Activated CD4-positive, alpha-beta T cell treated with anti-CD3 and anti-CD28 coated beads, Interleukin-2, amount 50 U/mL, for 16 hours (primary cell): ENCODE measurements around the gene FOXP1.

ENCODE experiments used
- DNase-seq: peaks from one replicate; pipeline ENCODE4 v3.0.0-alpha.2; 2020

The FOXP1 gene

DNA sequence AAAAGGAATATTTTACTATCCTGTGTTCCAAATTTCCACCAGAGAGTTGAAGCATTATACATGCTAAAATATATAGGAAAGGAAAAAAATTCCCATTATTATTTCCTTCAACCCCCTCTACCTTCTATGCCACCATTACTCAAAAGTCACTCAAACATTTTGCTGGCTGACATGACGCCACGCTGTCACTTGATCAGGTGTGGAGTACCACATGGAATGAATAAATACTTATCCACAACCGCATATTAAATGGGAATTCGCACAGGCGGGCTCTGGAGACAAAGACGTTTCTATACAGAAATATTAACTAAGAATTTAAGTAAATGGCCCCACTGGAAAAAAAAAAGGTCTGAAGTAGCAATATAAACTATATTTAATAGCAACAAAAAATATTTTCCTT lies 266.4 kb downstream of the FOXP1 start:
- DNase-seq = no peak

DNA sequence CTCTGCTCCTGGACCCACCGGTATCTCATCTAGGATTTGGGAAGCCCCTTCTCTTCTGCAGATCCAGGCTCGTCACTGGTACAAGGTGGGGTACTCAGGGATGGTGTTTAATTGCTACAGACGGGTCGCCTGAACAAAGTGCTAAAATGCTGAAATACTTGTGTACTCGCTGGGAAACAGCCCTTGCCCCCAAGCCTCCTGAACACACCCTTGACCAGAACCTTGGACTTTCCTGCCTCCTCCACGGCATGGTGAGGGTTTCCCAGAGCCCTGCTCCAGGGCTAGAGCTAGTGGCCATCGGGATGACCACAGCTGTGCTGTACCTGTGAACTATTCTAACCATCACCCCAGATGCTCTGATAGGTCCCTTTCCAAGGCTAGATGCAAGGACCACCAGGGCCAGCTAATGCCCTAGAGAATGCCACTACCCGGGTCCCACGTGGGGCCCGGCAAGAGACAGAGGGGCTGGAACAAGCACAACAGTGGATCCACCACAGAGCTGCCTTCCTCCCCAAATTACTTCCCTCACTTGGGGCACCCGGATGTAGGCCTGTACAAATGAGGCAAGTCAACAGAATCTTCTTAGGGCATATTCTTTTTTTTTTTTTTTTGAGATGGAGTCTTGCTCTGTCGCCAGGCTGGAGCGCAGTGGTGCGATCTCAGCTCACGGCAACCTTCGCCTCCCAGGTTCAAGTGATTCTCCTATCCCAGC lies 267.3 kb downstream of the FOXP1 start:
- no peak for DNase-seq

DNA sequence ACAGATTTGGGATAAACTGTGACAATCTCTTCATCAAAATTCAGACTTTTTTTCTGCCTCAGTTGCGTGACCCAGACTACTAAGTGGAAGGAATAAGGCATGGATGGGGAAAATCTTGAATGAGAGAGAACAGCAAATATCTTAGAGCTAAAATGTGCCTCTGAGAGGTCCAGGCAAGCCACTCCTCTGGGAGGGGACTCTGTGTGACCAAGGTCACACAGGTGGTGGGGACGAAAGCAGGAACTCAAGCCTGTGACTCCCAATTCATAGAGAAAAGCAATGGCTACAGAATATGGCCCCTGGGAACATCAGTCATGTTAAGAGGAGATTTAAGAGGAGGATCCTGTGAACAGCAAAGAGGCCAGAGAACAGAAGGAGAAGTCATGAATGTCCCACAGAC lies 268.1 kb downstream of the FOXP1 start:
- DNase-seq = no peak

DNA sequence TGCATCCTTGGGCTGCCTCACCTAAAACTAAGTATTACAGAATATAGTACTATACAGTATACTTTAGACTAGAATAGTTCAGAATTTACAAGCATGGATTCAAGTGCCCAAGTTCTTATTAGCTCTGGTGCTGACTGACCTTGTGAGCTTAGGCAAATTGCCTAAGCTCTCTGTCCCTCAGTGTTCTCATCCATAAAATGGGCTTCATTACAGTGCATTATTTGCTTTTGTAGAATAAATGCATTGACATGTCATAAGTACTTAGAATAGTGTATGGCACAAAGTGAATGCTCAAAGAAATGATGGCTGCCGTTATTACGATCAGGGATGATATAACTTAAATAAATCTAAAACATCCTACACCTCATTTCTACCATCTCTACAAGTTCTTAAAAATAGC lies 269.7 kb downstream of the FOXP1 start:
- DNase-seq = no peak

DNA sequence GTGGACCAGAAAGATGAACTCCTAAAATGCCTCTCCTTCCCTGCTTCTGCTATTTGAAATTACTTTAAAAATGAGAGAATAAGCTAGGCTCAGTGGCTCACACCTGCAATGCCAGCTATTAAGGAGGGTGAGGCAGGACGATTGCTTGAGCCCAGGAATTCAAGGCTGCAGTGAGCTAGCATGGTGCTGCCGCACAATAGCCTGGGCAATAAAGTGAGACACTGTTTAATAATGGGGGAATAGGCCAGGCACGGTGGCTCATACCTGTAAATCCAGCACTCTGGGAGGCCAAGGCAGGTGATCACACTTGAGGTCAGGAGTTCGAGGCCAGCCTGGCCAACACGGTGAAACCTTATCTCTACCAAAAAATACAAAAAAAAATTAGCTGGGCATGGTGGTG lies 271.1 kb downstream of the FOXP1 start:
- DNase-seq = no peak

DNA sequence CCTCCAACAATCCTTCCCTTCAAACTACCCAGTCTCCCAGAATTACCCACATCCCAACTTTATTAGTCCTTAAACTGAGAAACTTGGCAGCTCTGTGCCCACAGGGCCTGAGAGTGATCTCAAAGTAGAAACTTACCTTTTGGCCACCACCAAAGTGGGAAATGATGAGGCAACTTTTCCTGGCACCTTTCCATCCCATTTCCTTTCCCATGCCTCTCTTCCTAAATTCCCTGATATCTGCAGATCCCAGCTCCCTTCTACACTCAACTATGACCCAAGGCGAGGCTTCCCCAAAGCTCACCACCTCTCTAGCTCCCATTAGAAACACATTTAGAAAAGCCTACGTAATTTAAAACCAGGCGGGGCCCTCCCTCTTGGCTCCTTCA lies 271.9 kb downstream of the FOXP1 start:
- DNase-seq = no peak

DNA sequence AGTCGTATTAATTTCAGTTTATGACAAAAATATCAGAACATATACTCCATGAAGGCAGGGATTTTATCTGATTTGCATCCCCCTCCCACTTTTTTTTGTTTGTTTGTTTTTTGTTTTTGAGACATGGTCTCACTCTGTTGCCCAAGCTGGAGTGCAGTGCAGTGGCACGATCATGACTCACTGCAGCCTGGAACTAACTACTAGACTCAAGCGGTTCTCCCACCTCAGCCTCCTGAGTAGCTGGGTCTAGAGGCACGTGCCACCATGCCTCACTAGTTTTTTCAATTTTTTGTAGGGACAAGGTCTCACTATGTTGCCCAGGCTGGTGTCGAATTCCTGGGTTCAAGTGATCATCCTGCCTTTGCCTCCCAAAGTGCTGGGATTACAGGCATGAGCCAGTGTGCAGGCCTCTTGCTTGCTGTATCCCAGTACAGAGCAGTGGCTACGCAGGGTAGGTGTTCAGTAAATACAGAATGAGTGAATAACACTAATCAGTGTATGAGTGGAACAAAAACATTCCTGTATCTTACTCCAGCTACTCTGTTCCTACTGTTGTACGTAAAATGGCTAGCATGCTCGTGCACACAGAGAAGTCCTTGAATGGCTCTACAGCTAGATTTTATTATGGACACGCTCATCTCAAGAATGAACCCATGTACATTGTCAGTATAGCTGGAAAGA lies 272.4 kb downstream of the FOXP1 start:
- no peak for DNase-seq

DNA sequence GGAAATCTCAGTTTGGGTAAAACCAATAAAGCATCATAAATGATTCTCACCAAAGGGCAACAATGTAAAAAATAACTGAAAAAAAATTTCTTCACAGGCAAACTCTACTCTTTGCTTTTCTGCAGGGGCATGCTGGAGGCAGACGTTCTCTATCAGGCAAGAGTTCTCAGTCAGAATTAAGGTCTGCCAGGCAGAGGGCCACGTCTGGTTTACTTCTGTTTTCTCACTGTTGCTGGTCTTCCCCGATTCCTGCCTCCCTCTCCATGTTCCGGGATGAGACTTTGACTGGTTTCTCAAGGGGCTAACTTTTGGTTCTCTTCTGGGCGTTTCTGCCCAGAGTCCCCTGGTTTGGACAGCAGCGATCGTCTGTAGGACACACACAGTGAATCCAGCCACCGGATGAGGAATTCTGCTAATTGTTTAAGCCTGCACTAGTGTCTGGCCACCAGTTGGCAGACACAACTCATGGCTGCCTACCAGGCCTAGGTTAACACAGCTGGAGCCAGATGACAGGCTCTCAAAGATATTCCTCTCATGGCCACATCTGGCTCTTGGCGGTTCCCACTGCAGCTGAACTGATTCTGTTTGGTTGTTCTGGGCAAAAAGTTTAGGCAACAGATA lies 273.1 kb downstream of the FOXP1 start:
- DNase-seq = no peak

DNA sequence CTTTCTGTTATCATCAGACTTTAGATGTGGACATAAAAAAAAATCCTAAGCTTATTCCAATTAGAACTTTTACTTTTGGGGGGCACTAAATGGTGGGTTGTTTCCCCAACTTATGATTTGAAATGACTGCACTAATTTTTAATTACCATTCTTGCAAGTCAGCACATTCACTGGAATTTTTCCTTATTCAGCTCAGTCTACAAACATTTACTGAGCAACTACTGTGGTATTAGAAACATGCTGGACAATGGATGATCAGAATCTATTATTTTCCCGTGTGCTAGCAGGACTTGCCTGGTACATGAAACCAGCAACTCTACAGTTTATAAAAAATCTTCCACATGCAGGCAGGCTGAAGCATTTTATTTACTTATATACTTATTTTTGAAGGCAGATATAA lies 273.6 kb downstream of the FOXP1 start:
- DNase-seq = no peak

DNA sequence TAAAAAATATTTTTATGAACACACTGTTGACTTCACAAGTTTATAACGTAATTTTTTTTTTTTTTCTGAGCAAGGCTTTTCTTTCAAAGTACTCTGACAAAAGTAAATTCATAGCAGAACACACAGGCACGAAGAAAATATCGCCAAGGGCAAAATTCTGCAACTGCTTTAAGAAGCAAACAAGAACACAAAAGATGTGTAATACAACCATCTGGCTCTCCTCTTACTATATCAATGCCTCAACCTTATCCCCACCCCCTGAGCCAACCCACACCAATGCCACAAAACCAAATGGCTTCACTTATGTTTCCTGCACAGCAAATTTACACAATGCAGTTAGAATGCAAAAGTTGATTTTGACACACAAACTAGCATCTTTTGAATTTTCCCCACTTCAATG lies 274.2 kb downstream of the FOXP1 start:
- DNase-seq = peak; percentile 33

DNA sequence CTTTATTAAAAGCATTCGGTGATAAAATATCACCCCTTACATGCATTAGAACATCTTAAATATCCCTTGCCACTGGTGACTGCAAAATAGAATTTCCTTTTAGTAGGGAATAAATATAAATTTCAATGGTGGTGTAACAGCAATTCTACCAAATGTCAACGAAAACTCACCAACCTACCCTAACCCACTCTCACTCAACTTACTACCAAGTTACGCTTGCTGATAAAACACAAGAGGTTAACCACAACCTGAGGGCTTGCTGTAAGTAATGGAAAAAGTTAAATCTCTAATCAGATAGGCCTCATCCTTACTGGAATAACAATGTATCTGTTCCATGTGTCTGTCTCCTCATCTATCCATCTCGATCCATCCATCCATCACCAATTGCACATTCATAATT lies 274.7 kb downstream of the FOXP1 start:
- peak; percentile 11 for DNase-seq

DNA sequence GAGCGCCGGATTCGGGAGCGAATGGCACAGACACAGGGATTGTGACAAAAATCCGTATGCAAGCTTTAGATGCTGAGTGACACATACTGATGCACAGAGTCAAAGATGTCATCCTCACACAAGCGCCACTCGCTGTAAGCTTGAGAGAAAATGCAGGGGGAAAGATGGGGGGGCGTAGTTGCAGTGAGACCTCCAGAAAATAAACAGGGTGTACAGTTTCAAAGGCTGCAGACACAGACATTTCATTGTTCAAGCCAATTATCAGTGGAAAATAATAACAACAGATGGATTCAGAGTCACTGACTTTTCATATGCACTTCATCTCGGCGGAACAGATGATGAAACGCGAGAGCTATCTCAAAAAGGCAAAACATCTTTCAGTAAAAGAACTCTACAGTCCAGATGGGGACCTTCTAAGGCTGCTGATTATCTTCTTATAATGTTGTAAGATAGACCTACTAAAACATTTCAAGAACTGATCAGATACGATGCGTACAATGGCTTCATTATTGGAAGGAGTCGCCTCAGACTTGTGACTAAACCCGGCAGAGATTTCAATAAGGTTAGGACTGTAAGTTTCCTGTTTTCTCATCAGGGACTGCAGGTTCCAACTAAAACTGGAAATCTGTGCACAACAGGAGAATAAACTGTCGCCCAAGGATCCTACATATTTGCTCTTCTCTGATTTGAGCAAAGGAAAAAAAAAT lies 275.4 kb downstream of the FOXP1 start:
- no peak for DNase-seq

DNA sequence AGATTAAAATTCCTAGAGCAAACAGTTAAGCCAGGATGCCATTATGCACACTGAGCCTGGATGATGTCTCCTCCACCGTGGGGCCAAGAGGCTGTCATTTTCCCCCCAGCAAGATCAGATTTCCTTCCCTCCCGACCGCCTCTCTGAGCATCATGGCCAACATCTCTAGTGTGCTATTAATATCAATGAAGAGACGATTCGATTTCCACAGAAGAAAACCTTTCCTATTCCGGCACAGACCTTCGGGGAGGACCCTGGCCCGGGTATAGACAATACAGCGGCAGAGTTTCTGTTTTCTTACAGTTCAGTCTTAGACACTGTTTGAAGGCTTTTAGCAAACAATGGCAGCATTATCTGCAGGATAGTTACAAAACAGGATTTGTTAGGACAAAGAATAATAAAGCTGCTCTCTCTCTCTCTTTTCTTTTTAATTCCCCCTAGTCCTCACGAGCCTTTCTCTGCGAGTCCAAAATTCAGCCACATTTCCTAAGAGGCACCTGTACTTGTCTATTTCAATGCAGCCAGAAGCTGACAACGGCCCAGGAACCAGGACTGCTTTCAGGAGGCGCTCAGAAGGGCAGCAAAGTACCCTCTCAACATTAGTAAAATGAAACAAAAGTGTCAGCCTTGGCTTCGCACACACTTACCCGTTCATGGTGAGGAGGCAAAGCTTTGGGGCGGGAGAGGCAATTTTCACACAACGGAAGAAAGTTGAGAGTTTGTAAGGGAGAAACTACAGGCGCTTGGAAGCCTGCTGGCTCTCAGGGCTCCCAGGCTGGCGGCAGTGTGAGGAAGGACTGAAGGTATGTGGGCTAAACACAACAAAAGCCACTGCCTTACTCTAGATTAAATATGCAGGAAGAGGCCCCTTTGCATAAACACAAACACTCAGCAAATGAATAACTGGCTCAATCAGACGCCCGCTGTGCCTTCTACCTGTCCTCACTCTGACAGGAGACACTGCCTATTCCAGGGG lies 278.0 kb downstream of the FOXP1 start:
- no peak for DNase-seq

DNA sequence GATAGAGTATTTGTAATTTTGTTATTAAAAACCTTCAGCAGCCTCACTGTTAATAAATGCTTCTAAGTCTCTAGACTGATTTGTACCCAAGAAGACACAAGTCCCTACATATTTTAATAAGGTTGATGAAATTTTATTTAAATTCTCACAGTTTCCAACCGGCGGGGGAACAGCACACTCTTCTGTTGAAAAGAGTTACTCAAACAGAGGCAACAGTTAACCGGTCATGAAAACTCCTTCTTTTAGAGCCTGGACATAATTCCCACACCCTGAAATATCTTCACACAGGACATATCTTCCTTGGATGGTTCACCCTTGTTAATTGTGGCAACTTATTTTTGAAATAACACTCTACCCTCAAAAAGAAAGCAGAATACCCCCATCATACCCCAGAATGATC lies 278.8 kb downstream of the FOXP1 start:
- no peak for DNase-seq

DNA sequence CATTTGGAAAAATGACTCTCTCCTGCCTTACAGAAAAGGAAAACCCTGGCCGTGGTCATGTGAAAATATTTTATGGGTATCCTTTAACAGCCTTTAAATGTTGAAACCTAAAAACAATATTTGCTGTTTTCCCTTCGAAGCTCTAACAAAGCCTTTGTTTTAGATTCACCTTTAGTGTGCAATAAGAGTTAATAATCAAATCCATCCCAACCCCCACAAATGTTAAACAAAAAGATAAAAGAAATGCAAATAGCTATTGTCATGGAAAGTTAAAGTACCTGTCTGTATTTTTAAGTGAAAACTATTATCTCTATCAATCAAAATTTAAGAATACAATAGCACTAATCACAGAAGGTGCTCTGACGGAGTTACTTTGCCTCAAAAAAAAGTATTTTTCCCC lies 279.3 kb downstream of the FOXP1 start:
- no peak for DNase-seq

DNA sequence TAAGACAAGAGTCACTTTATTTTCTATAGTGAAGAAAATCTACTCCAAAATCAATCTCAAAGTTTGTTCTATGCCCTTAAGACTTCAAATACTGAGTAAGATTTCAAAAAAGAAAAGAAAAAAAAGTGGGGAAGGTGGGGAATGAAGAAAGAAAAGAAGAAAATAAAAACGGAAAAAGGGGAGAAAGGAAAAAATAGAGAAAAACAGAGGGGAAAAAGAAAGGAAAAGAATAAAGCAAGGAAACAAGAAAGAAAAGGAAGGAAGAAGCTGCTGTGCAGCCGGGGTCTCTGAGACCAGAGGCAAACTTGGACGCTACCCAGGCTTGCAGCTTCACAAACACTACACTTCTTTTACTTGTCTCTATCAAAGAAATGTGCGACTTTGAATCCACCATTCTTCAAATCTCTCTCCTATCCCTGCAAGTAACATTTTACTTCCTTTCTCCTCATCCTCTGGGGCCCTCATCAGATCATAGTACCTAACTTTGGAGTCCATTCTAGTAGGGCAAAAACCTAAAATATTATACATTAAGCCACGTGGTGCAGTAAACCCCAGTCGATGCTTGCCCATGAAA lies 279.8 kb downstream of the FOXP1 start:
- DNase-seq = no peak

DNA sequence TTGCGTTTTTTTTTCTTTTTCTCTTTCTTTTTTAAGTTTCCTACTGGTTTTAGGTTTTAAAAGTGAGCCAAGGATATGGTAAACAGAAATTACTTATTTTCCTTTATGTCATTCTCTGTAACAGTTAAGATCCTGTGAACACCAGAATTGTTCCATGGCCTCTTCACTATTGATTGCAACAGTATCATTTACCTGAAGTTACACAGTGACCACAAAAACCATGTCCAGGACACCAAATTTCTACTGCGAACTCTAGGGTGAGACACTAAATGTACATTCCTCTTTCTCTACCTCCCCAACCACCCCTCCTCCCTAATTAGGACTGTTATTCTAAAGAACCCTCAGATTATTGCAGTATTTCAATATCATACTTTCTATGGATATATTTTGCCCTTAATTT lies 280.9 kb downstream of the FOXP1 start:
- peak; percentile 9 for DNase-seq

DNA sequence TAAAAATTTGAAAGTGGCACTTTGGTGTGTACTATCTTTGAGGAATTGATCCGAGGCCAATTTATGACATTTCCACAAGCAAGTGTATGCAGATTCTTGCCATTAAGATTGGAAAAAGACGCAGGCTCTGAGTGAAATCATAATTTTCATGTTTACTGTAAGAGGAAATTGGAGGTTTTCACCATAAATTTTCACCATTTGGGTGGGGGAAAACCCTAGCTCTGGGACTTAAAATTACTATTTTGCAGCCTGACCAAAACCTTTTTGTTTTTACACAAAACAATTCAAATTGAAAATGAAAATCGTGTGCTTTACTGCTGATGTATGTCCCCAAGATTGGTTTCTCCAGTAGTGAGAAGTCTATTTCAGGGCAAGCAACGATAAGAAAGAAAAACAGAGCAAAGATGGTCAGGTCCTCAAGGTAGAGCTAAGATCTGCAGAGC lies 282.6 kb downstream of the FOXP1 start:
- peak; percentile 86 for DNase-seq

DNA sequence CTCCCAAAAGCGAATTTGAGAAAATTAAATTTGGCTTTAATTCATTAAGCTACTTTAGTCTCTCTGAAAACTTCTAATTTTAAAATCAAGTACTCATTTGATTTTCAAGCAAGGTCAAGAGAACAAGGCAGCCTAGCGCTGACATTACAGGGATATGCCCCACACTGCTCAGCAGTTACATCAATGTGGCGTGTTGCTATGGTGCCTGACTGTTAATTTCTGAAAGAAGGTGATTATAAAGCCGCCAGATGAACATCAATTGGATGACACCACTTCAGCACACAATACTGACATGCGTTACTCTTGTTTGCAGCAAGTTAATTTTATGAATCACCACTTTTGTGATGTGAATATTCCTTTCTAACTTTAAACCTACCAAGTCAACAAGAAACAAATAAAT lies 284.4 kb downstream of the FOXP1 start:
- no peak for DNase-seq

DNA sequence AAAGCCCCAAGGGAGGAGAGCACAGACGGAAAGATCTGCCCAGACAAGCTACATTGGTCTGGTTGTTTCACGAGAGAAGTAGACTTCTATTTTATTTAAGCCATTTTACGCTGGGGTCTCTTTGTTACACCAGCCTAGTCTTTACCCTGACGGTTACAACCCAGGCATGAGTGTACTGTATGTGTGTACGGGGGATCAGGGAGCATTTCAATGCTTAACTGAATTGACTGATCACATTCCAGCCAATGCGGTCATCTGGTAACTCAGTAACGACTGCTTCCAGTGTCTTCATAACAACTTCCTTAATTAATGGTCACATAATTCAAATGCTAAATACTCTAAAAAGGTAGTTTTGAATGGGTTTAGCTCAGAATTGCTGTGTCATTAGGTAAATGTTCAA lies 288.6 kb downstream of the FOXP1 start:
- DNase-seq = no peak

DNA sequence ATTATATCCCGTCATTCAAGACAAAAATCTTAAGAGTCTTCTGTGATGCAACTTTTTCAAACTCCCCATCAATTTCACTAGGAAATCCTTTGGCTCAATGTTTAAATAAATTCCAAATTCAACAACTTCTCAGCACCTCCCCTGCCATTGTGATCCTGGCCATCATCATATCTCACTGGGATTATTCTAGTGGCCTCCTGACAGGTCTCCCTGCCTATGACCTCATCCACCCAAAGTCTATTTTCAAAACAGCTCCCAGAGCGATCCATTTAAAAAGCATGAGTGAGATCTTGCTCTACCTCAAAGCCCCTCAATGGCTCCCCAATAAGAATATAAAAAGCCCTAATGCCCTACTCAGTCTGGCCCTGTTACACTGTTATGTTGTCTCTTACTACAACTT lies 293.2 kb downstream of the FOXP1 start:
- DNase-seq = no peak

DNA sequence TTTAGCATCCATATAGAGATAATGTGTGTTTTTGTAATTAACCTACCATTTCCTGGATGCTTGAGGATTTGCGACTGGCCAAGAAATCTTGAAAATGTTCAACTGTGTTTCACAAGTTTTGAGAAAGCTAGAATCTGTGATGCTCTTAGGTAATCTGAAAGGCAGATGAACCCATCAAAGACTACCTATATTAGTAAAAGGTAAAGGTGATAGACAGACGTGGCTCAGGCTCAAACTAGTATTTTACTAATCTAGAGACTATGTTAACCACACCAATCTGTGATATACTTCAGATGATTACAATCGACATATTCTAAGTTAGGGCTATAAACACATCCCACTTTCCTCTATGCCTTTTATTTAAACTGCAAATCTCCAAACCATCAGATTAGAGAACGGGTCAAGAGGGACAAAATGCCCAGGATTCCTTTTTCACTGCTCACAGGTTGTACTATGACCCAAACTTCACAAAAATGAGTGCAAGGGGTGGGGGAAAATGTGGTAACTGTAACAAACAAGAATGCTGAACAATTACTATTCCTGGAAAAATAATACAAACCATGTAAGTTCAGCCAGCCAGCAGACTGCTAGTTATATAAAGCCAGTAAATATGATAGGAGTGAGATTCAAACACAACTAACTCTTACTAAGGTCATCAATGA lies 295.1 kb downstream of the FOXP1 start:
- peak; percentile 28 for DNase-seq
